ENCODE measurements around the gene DNAH3.
"Not testable (repeated sequence)": the region's sequence is repeated elsewhere in the genome, so short reads cannot be mapped to it uniquely, and the experiment has no call there.

DNAH3 gene

DNA sequence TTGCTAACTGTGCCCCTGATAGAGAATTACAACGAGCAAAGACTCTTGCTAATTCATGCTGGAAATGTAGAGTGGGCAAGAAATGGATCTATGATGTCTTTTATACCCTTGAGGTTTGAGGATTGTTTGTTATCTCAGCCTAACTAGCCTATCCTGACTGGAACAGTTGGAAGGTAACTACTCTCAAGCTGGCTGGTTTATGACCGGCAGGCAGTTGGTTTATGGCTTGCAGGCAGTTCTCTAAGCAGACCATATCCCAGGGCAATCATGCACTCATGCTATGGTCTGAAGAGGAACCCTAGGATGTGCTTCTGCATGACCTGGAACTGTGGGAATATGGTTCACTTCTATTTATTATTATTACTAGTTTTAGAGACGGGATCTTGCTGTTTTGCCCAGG lies 201.0 kb downstream of the DNAH3 start:
- in situ Hi-C loops (cut with HindIII; ENCODE audit: low sequenced_read_pairs): no loop called here

DNA sequence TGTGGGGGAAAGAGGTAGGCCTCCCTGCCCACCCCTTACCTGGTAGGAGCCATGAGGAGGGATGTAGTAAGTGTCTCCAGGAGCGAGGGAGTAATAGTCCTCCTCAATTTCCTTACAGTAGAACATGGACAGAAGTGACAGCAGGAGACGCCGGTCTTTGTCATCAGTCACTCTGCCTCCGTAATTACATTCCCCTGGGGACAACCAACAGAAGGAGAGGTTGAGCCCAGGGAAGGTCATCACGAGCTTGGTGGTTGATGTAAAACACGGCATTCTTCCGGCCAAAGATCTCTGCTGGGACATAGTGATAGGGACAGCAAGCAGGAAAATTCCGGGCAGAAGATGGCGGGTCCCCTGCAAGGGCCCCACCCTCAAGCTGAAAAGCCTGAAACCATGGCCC lies 202.2 kb downstream of the DNAH3 start:
- in situ Hi-C loops (cut with HindIII; ENCODE audit: low sequenced_read_pairs): no loop called here

DNA sequence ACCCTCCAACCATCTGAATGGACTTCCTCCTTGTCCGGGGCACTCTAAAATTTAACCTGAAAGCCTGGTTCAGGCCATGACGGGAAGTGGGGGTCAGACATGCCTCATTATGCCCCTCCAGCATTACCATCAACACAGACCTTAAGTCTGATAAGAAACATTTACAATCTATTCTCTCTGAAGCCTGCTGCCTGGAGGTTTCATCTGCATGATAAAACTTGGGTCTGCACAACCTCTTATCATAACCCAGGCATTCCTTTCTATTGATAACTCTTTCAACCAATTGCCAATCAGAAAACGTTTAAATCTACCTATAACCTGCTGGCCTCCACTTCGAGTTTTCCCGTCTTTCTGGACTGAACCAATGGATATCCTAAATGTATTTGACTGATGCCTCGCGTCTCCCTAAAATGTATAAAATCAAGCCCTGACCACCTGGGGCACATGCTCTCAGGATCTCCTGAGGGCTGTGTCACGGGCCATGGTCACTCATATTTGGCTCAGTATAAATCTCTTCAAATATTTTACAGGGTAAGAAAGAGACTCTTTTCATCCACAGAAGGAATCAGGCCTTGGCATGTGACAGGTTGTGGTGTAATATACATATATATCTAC lies 204.5 kb downstream of the DNAH3 start:
- in situ Hi-C loops (cut with HindIII; ENCODE audit: low sequenced_read_pairs): no loop called here

DNA sequence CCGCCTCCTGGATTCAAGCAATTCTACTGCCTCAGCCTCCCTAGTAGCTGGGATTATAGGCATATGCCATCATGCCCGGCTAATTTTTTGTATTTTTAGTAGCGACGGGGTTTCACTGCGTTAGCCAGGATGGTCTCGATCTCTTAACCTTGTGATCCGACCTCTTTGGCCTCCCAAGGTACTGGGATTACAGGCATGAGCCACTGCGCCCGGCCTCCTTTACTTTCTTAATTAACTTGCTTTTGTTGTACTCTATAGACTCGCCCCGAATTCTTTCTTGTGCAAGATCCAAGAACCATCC lies 205.1 kb downstream of the DNAH3 start:
- in situ Hi-C loops (cut with HindIII; ENCODE audit: low sequenced_read_pairs): not testable (repeated sequence)

DNA sequence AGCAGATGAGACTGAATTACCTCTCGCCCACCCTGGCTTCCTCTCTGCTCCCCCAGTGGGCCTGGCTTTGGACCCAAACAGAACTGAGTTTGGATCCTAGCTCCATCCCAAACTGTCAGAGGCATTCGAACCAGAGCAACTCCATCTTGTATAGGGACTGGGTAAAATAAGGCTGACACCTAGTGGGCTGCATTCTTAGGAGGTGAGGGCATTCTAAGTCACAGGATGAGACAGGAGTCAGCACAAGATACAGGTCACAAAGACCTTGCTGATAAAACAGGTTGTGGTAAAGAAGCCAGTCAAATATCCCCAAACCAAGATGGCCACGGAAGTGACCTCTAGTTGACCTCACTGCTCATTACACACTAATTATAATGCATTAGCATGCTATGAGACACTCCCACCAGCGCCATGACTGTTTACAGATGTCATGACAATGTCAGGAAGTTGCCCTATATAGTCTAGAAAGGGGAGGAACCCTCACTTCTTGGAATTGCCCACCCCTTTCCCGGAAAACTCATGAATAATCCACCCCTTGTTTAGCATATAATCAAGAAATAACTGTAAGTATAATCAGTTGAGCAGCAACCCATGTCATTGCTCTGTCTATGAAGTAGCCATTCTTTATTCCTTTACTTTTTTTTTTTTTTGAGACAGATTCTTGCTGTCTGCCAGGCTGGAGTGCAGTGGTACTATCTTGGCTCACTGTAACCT lies 205.6 kb downstream of the DNAH3 start:
- in situ Hi-C loops (cut with HindIII; ENCODE audit: low sequenced_read_pairs): no loop called here

DNA sequence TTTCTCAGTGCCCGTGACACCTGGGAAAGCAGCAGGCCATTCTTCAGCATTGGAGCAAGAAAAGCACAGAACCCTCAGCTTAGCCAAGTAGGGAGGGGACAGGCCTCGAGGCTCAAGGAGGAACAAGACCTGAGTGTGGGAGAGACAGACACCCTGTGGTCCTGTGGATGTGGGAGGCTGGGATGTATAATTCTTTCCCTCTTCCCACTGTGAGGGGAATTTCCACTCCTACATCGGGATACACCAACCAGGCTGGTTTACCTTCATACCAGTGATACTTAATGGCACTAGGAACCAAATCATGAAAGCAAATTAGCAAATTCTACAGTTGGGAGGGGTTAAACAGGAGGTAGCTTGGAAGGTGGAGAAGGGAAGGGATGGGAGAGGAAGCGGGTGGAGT lies 208.4 kb downstream of the DNAH3 start:
- in situ Hi-C loops (cut with HindIII; ENCODE audit: low sequenced_read_pairs): no loop called here

DNA sequence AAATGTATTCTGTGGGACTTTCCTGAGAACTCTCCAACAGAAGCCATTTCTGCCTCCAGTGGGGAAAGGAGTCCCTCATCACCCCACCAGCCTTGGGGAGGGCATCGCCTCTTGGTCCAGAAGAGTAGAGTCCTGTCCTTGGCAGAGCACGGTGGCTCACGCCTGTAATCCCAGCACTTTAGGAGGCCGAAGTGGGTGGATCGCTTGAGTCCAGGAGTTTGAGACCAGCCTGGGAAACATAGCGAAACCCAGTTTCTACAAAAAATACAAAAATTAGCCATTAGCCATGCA lies 209.1 kb downstream of the DNAH3 start:
- in situ Hi-C loops (cut with HindIII; ENCODE audit: low sequenced_read_pairs): no loop called here

DNA sequence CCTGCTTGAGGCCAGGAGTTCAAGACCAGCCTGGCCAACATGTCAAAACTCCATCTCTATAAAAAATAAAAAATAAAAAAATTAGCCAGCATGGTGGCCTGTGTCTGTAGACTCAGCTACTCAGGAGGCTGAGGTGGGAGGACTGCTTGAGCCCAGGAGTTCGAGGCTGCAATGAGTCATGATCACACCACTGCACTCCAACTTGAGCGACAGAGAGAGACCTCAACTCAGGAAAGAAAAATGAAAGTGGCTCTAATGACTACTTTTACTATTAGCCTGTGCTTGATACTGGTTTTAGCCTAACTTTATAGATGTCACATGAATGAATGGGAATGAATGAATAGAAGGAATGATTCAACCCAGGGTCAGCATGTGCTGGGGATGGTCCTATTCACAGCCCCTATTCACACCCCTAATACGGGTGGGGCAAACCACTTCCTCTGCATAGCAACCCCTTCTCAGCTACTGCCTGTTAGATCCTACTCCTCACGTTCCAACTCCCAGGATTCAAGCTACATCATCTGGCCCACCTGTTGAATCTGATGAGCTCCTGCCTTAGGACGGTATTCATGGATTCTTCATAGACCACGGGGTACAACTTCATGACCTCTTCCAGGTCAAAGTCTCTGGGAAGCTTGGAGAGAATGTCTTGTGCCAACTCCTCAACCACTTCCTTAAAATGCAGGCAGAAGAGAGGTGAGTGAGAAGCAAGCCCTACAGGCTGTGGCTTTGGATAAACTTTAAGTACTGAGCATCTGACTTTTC lies 209.6 kb downstream of the DNAH3 start:
- in situ Hi-C loops (cut with HindIII; ENCODE audit: low sequenced_read_pairs): no loop called here

DNA sequence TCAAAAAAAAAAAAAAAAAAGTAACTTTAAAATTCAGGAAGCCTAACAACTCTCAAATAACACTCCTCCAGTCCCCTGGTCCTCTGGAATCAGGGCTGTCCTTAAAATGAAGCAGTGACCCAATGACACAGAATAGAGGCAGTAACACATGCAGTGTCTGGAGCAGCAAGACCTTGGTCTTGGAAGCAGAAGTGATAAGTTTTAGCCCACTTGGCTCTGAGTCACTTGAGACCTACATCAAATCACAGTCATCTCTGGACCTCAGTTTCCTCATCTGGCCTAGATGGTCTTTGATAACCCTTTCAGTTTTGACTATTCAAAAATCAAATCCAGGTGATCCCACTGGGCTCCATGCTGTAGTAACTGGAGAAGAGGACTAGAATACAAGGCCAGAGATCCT lies 211.0 kb downstream of the DNAH3 start:
- in situ Hi-C loops (cut with HindIII; ENCODE audit: low sequenced_read_pairs): no loop called here

DNA sequence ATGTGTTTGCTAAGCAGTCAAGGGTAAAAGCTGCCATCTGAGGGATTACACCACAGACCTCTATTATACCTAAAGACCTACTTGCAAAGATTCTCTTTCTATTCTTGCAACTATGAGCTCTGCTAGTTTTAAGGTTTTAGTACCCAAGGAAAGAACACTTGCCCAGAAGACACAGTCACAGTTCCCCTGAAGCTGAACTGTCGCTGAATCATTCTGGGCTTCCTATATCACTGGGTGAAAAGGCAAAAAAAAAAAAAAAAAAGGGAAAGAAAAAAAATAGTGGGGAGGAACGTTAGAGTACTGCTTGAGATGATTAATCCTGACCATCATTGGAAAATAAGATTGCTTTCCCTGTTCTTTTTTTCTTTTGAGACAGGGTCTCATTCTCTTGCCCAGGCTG lies 212.2 kb downstream of the DNAH3 start:
- in situ Hi-C loops (cut with HindIII; ENCODE audit: low sequenced_read_pairs): no loop called here

DNA sequence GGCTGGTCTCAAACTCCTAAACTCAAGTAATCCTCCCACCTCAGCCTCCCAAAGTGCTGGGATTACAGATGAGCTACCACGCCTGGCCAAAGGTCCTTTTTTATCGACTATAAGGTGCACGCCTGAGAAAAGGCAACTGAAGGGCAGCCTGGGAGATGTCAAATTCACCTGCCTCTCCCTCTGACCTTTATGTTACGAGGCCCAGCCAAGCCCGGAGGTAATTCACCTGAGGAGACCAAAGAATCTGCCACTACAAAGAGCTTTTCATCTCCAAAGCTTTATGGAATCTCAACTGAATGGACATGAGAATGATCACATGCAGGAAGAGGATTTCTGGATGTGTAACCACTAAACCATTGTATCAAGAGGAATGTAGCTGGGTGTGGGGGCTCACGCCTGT lies 212.9 kb downstream of the DNAH3 start:
- in situ Hi-C loops (cut with HindIII; ENCODE audit: low sequenced_read_pairs): no loop called here

DNA sequence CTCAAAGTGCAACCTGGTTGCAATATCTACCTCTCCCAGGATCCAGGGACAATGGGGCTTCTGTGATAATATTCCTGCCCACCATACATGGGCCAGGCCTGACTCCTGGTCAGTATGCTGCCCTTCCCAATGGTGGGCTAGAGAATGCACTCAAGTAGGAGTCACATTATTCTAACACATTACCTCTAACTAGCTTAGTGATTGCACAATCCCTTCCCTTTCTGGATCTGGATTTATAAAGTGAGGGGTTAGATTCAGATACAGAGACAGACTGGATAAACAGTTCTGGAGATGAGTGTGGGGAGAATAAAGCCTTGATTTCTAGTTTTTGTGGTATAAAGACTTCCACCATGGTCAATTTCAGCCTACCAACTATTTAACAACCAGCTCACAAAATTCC lies 217.1 kb downstream of the DNAH3 start:
- in situ Hi-C loops (cut with HindIII; ENCODE audit: low sequenced_read_pairs): no loop called here

DNA sequence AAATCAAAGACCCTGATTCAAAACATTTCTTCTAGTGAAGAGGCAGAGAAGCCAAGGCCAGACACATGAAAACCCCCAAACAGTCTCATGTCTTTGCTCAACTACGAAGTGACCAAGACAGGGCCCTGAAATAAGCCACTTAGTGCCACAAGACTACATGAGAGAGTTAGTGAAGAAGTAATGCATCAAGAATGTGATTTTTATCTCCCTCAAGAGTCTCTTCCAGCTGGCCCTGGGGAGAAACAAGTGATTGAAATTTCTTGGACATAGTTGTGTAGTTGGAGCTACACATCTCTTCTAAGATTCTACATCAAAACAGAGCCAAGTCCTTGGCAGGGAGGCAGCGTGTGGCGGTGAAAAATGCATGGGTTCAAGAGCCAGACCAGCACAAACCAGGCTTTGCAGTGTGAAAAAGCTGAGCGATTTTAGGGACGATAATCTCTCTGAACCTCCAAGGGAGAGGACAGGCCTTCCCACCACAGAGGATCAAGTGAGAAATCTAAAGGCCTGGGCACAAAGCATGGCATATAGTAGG lies 219.5 kb downstream of the DNAH3 start:
- in situ Hi-C loops (cut with HindIII; ENCODE audit: low sequenced_read_pairs): no loop called here

DNA sequence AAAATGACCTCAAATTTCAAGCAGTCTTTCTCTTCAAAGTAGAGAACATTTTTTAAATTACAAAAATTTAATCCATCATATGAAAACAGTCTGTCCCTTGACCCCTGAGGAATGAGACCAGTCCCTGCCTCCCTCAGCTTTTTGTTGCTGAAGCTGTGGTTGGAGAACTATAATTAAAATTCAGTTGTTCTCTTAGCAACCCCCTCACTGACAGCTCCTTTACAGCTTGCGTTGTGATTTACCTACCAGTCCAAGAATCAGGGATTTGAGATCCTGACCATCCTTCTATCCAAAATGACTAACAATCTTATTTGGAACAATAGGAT lies 220.3 kb downstream of the DNAH3 start:
- in situ Hi-C loops (cut with HindIII; ENCODE audit: low sequenced_read_pairs): no loop called here

DNA sequence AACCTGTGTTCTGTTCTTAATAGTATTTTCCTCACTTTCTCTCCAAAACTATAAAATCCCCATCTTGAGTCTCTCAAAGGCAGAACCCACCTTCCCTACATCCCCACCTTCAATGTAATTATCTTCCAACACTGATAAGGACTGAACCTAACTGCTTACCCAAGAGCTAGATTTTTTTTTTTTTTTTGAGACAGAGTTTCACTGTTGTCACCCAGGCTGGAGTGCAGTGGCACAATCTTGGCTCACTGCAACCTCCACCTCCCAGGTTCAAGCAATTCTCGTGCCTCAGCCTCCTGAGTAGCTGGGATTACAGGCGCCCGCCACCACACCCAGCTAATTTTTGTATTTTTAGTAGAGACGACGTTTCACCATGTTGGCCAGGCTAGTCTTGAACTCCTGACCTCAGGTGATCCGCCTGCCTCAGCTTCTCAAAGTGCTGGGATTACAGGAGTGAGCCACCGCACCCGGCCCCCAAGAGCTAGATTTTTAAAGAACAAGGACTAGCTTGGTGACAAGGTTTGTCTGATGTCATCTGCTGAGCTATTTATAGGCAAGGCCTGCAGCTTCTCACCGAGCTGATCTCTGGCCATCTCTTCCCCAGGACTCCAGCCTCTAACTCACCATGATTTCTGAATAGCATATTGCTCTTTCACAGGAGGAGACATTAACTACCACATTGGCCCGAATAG lies 220.8 kb downstream of the DNAH3 start:
- in situ Hi-C loops (cut with HindIII; ENCODE audit: low sequenced_read_pairs): not testable (repeated sequence)

DNA sequence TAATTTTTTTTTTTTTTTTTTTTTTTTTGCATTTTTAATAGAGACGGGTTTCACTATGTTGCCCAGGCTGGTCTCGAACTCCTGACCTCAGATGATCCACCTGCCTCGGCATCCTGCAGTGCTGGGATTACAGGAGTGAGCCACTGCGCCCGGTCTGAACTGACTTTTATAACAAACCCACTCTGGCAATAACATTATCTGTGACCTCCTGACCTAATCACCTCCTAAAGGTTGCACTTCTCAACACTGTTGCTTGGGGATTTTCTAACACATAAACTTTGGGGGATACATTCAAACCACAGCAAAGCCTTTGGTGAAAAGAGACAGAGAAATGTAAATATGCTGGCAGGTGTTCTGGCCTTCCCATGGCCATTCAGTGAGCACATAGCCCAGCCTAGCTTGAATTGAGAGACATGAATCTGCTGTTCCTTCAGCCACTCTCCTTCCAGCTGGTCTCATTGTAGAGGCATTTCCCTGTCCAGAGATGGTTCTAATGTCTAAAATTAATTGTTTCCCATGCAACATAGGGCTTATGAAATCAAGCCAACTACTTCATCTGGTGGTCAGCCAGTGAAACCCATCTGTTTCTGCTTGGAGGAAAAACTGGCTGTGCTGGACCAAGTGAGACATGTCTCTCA lies 221.8 kb downstream of the DNAH3 start:
- in situ Hi-C loops (cut with HindIII; ENCODE audit: low sequenced_read_pairs): no loop called here

DNA sequence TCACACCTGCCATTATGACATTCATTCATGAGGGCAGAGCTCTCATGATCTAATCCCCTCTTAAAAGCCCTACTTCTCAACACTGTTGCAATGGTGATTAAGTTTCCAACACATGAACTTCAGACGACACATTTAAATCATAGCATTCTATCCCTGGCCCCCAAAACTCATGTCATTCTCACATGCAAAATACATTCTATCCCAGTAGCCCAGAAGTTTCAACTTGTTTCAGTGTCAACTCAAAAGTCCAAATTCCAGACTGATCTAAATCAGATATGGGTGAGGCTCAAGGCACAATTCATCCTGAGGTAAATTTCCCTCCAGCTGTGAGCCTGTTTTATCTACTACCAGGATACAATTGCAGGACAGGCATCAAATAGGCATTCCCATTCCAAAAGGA lies 224.9 kb downstream of the DNAH3 start:
- in situ Hi-C loops (cut with HindIII; ENCODE audit: low sequenced_read_pairs): no loop called here

DNA sequence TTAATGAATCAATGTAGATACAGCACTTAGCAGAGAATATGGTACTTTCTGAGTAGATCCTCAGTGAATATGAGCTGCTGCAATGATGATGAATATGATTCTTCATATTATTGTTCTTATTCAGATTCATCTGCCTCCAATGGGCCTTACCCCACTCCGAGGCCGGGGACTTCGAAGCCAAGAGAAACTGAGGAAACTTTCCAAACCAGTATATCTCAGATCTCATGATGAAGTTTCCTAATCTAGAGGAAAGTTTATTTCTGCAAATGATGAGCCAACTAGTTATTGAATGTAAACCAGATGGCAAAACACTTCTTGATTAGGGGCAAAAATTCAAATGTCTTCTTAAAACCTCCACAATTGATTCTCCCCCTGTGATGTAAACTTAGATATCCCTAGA lies 226.8 kb downstream of the DNAH3 start:
- in situ Hi-C loops (cut with HindIII; ENCODE audit: low sequenced_read_pairs): no loop called here

DNA sequence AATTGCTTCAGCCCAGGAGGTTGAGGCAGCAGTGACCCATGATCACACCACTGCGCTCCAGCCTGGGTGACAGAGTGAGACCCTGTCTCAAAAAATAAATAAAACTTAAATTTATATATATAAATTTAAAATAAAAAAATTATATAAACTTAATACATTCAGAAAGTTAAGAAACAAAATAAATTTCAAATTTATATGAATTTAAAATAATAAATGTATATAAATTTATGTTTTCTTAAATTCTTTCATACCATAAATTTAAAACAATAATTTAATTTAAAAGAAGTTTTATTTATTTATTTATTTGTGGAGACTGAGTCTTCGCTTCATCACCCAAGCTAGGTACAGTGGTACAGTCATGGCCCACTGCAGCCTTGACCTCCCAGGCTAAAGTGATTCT lies 229.8 kb downstream of the DNAH3 start:
- in situ Hi-C loops (cut with HindIII; ENCODE audit: low sequenced_read_pairs): no loop called here

DNA sequence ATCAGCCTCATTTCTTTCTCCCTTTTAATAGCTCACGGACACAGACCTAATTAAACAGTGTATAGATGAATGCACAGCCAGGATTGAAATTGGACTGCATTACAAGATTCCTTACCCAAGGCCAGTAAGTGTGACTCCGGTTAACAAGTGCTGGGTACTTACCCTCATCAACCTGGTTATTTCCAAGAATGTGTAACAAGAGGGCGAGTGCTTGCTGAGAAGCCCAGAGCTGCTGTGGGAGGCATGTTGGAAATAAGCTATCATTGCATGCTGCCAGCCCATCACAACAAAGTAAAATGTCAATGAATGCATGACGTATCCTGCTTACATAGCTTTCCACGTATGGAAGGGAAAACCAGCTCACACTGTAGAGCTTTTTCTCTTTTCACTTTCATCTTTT lies 230.6 kb downstream of the DNAH3 start:
- in situ Hi-C loops (cut with HindIII; ENCODE audit: low sequenced_read_pairs): no loop called here

DNA sequence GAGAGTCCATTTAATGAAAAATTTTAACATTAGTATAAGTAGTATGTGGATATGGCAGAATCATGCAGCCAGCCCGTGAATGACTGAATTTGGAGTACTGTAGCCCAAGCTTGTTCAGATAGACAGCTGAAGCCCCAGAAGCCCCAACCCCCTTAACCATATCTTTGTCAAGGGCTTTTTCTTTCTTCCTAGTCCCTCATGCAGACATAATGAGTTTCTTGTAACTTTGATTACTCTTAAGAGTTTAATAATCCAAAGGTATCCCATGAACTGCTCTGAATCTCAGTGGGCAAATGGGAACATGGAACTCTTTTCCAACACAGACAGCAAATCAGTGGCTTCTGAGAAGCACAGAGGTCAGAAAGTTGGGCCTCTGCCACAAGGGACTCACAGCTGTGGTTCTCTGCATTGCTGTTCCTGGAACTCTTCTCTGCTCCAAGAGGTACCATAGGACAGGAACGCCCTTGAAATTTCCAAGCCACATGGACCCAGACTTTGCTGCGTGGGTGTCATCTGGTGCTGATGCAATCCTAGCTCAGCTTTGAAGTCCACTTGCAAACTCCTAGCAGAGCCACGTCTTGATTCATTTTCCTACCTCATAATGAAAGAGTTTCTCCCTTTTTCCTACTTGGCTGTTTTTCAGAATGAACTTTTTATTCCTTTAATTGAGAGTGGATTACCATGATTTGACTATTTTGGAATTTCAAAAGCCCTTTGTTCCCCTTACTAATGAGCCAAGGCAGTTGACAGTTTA lies 232.0 kb downstream of the DNAH3 start:
- in situ Hi-C loops (cut with HindIII; ENCODE audit: low sequenced_read_pairs): no loop called here
